Stimulated activated CD8-positive, alpha-beta memory T cell treated with anti-CD3 and anti-CD28 coated beads, Interleukin-4, amount 100 ng/mL, for 4 hours (primary cell): ENCODE measurements around the gene GRM7.

ENCODE experiments used
- DNase-seq, 2 donors: peaks; one replicate each; pipeline ENCODE4 v3.0.0-alpha.2; 2020; ENCODE audit warnings: low read depth in 2 of 2, low spot score in 1 of 2

GRM7 gene

GRCh38 chr3:7226393-7226792 is 365.5 kb downstream of the GRM7 start:
- DNase-seq: no peak

DNA sequence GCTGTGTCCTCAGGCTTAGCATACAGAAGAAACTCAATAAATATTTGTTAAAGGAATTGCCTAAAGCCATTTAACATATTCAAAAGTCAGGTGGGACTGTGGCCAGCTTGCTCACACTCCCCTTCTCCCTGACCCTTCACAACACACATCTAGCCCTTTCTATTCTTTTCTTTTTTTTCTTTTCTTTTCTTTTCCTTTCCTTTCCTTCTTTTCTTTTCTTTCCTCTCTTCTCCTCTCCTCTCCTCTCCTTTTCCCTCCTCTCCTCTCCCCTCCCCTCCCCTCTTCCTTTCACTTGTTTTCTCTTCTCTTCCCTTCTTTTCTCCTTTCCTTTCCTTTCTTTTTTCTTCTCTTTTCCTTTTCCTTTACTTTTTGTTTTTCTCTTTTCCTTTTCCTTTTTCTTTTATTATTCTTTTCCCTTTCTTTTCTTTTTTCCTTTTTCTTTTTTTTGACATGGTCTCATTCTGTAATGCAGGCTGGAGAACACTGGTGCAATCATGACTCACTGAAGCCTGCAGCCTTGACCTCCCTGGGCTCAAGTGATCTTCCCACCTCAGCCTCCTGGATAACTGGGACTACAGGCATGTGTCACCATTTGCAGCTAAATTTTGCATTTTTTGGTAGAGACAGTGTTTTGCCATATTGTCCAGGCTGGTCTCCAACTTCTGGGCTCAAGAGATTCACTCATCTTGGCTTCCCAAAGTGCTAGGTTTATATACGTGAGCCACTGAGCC is 377.8 kb downstream of the GRM7 start:
- no peak for DNase-seq

GRCh38 chr3:7241584-7242302 is 380.8 kb downstream of the GRM7 start:
- no peak for DNase-seq

- DNase-seq: no peak
Observed at GRCh38 chr3:7242303-7242635, 381.4 kb downstream of the GRM7 start.

DNA sequence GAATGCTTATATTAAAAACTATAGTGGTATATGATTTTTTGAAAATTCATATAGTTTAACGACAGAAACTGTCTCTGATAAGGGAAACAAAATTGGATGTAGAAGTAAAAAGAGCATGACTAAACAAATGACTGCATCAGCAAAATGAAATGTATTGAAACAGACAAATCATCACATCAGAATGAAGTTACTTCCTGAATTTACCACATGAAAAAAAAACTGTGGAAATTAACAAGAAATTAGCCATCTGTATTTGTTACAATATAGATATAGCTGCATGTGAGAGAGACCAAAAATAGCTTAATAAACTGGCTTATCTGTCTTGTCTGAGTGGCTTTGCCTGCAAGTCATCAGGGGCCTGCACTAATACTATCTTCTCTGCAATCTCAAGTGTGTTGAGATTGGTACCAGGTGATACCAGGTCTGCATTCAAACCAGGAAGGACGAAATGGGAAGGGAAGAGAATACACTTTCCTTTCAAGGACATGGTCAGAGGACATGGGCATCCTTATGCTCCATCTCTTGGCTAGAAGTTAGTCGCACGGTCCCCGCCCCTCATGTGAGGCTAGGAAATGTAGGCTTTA is 388.7 kb downstream of the GRM7 start:
- DNase-seq: no peak

- no peak for DNase-seq
Observed at GRCh38 chr3:7254251-7254650, 393.3 kb downstream of the GRM7 start.

DNA sequence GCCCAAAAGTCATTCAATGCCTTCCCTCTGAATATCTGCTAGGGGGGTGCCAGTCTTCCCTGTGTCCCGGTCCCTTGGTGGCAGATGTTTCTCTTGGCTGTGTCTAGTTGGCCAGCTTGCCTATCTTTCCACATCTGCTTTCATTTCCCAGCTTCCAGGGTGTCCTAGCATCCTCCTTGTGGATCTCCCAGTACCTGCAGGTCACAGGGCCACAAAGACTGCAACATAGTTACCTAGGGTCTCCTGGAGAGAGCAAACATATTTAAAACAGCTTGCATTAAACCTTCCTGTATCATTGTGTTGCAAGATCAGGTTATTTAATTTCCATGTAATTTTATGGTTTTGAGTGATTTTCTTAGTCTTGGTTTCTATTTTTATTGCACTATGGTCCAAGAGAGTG is 400.1 kb downstream of the GRM7 start:
- DNase-seq: no peak

- DNase-seq: no peak
Observed at GRCh38 chr3:7263347-7264195, 402.7 kb downstream of the GRM7 start.

DNA sequence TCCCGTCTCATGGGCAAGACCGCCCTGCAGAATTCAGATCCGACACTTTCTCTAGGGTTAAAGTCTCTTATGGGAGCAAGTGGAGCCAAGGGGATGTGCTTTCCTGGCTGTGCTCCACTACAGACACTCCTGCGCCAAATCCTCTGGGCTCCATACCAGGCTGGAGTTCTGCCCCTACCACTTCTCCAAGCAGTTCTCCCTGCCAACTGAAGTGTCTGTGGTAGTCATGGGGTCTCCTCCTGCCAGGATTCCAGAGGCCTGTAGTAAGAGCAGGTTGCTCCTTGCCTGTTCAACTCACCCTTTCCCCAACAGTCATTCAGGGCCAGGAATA is 403.2 kb downstream of the GRM7 start:
- no peak for DNase-seq

GRCh38 chr3:7265736-7266135 is 404.8 kb downstream of the GRM7 start:
- DNase-seq: no peak

- no peak for DNase-seq
Observed at GRCh38 chr3:7266551-7266950, 405.6 kb downstream of the GRM7 start.

GRCh38 chr3:7270731-7271130 is 409.8 kb downstream of the GRM7 start:
- no peak for DNase-seq

DNA sequence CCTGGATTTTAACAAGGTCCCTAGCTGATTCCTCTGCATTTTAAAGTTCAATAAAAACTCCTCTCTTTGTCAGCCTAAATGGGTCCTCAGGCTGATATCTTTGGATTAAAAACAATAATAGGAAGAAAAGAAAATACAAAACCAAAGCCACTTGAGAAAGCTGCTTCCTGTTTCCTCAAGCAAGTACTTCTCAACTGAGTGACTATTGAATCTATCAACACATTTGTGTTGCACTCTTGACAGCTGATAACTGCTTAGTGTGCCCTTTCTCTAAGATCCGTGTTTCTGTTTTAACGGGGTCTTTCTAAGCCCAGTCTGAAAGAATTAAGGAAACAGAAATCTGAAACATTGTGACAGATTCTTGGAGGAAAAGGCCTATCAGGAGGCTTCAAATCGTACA is 410.7 kb downstream of the GRM7 start:
- DNase-seq: no peak

DNA sequence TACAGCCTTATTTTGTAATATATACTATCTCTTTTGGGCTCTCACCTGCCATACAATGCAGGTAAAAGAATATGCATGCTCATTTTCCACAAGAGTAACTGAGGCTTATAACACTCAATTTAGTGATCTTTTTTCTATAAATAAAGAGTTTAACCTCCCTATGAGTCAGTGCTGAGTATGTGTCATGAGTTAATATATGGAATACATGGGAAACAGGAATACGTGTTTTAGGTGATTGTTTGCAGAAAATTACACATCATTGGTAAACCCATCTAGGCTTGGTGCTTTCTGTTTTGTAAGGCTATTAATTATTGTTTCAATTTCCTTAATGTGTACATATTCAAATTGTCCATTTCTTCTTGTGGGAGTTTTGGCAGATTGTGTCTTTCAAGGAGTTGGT is 411.3 kb downstream of the GRM7 start:
- no peak for DNase-seq

GRCh38 chr3:7275396-7275795 is 414.5 kb downstream of the GRM7 start:
- DNase-seq: no peak

DNA sequence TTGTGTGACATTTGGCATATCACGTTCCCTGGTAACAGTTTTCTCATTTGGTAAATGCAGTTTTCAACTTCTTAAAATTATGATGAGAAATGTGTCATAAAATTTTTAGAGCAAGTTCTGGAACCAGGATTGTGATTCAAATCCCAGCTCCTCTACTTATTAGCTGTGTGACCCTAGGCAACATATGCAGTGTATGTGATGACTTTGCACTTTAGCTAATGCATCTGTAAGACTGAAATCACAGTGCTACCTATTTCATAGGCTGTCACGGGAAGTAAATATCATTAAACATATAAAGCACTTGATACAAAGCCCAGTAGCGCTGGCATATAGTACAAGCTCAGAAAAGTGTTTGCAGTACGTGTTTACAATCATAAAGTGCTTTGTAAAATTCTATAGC is 419.4 kb downstream of the GRM7 start:
- DNase-seq: no peak

DNA sequence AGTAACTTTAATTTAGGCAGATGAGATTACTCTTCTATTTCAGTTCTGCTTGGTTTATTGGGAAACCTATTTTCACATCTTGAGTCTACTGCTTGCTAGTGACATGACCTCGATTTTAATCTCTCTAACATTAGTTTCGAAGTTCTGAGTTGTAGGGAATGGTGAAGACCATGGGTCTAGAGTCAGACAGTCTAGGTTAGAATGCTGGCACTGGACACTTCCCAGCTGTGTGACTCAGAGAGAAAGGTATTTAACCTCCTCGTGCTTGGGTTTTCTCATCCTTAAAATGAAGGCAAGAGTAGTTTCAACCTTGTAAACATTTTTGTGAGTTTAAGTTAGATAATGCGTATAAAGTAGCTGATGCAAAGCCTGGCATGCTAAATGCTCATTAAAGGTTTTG is 422.1 kb downstream of the GRM7 start:
- DNase-seq: no peak

DNA sequence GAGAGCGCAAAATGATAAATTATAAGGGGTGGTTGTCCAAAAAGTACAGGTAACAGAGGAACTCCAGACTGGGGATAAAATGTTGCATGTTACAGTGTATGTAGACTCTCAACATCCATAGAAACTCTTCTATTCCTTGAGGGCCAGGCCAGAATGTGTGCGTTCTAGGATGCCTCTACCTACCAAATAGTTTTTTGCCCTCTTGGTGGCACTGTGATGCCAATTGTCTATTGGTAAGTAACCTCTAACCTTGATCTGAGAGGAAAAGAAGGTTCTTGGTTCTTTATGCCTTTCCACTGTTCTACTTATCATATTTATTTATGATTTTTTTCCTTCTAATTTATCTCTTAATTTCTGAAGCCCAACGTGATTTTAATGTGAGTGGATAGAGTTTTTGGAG is 424.6 kb downstream of the GRM7 start:
- no peak for DNase-seq

DNA sequence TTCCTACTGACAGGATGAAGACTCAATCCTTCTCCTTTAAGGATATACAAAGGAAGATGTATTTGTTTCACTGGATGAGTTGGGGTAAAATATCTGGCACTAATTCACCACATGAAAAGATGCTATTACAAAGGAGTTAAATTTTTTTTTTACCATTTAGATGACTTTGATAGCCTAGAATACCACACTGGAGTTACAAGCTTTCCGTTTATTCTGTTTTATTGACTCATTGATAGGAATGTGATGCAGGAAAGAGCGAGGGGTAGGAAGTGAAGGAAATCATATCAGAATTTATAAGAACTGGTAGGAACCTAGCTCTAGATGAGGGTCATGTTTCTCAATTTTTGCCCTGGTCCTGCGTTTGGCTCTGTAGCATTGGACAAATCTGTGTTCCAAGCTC is 427.2 kb downstream of the GRM7 start:
- DNase-seq: no peak

GRCh38 chr3:7289121-7289520 is 428.2 kb downstream of the GRM7 start:
- no peak for DNase-seq

DNA sequence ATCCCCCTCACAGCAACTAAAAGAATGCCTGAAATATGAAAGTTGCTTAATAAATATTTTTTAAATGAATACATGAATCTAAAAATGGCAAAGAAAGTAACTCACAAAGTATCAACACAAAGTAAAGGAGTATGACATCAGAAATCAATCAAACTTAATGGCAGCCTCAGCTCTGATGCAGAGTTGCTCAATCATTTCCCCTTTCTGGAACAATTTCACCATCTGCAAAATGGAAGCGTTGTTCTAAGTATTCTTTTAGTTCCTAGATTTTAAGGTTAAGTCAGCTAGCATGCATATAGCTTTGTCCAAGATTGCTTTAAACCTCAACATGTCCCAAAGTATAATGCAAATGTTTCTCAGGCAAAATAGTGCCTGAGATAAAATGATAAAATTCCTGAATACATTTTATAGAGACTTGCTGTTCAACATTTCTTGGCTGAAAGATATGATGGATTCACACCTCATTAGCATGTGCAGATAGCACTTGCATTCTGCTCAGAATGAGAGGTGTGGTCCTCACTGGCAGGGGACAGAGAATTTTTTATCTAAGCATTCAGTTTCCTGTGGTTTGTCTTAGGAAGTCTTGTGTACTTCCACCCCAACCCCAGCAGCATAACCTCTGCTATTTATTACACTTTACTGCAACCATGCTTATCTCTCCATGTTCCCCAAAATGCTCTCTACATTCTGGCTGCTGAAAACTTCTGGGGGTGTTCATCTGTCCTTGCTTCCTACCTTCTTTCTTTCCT is 429.3 kb downstream of the GRM7 start:
- DNase-seq: no peak
